Subcutaneous adipose tissue (tissue), 4 donors: ENCODE measurements around the gene OPRM1. TPM values are rescaled to one million over a fixed set of nuclear protein-coding genes. Genes with fewer than 3 reads are reported as not detected.

Experiments used
- total RNA-seq, 4 donors: library from RNA; depleted of rRNA; stranded (reverse); fragments of >200 nt; gene quantifications; one replicate each; pipeline ENCODE4 v1.1.0, GENCODE V29; 2016
- TF ChIP-seq, protein P1 (sequence below): fragments of 450-650 bp; IDR thresholded peaks from one replicate; pipeline ENCODE4 v1.5.1; 2016; ENCODE audit warnings: low read depth, mild to moderate bottlenecking, control low read depth, antibody characterized with exemption, moderate library complexity

The OPRM1 gene
- total RNA-seq, 4 donors from 2014 or later = not detected

DNA sequence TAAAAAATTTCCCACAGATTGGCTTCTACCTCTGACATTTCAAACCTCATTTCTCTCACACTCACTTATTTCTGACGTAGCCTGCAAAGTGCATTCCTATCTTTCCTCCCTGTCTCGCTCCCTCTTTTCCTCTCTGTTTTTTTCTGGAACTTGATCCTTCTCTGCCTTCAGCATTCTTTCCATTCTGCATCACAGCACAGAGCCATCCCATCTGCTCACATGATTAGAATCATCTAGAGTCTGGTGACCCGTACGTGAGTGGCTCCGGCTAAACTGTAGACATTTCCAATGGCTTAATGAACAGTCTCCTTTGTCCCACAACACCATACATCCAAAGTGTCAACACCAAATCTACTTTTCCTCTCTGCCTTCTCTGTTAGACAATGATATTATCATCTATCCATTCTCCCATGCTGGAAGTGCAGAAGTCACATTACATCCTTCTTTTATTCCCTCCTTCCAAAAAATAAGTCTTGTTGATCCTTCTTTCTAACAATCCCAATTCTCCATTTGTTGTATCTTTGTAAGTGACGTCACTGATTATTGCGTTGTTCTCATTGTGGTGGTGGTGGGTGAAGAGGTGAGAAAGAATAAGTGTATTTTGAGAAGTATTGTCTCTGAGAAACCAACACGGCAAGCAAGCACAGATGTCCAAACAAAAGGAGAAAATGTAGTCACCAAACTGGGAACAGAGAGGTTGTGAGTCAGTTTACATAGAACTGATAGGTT is 41.6 kb downstream of the OPRM1 start:
- TF ChIP-seq, protein P1, sequence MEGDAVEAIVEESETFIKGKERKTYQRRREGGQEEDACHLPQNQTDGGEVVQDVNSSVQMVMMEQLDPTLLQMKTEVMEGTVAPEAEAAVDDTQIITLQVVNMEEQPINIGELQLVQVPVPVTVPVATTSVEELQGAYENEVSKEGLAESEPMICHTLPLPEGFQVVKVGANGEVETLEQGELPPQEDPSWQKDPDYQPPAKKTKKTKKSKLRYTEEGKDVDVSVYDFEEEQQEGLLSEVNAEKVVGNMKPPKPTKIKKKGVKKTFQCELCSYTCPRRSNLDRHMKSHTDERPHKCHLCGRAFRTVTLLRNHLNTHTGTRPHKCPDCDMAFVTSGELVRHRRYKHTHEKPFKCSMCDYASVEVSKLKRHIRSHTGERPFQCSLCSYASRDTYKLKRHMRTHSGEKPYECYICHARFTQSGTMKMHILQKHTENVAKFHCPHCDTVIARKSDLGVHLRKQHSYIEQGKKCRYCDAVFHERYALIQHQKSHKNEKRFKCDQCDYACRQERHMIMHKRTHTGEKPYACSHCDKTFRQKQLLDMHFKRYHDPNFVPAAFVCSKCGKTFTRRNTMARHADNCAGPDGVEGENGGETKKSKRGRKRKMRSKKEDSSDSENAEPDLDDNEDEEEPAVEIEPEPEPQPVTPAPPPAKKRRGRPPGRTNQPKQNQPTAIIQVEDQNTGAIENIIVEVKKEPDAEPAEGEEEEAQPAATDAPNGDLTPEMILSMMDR = no peak

DNA sequence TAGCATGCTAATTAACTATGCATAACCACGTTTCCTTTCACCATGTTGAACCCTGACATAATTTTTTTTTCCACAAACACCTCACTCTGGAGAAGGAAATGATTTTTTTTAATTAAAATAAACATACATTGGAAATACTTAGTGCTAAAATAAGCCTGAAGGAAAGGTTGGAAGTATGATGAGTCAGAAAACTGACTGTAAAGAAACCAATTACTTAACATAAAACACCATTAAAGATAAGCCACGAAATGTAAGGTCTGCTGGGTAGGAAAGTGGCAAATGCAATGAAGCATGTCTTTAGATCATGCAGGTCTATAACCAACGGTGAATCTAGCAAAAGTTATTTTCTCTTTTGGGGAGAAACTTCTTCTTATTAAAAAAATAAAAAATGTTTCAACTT is 47.5 kb downstream of the OPRM1 start:
- TF ChIP-seq, protein P1 = no peak

- TF ChIP-seq, protein P1 = no peak
Observed at GRCh38 chr6:154092326-154092962, 53.4 kb downstream of the OPRM1 start.

- TF ChIP-seq, protein P1 = no peak
Observed at GRCh38 chr6:154093231-154094044, 54.4 kb downstream of the OPRM1 start.

DNA sequence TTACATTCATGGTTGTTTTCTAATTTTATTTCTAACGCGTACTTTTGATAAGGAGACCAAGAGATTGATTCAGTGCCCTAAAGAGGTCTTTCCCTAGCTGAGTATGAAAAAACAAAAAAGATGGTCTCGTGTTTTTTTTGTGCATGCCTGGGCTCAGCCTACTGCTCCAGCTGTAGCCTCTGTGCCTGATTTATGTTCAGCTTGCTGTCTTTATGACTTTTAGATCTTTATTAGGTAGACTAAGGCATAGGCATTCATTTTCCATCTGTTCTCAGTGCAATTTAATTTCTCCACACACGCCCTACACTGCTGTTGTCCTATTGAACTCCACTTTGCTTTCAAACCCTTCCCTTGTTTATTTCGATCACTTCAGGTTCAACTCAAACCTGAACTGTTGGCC is 56.5 kb downstream of the OPRM1 start:
- TF ChIP-seq, protein P1 = no peak

DNA sequence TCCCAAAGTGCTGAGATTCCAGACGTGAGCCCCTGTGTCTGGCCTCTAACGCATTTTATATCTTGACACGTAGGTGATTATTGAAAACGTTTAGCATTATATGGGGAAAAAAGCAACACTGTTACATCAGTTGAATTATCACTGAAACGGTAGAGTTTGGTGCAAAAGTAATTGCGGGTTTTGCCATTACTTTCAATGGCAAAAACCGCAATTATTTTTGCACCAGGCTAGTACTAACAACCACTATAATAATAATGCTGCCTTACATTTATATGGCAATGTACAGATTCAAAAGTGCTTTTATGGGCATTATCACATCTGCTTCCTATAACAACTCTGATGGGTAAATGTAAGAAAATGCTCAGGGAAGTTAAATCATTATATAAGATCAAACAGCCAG is 57.3 kb downstream of the OPRM1 start:
- TF ChIP-seq, protein P1 = no peak

GRCh38 chr6:154096834-154097233 is 57.8 kb downstream of the OPRM1 start:
- TF ChIP-seq, protein P1 = no peak
